K562 (cell line): ENCODE measurements around the gene XPO6. TPM values are rescaled to one million over a fixed set of nuclear protein-coding genes. Genes with fewer than 3 reads are reported as not detected.

Source experiments
- ATAC-seq: fragments of 200-7000 bp; cut with Tn5 transposase; 3 replicates; pipeline ENCODE4 v1.9.1; 2020; ENCODE audit warnings: moderate library complexity
- BruUV-seq: library from RNA; stranded (reverse); fragments of 400-500 nt; replicated peaks from 2 replicates; lab custom pipeline; 2021; lab: Mats Ljungman, UMichigan
- CTCF ChIA-PET: fragments of 300-600 bp; formaldehyde crosslinking; extraction: SDS; loops from one replicate; lab custom pipeline; 2021; ENCODE audit warnings: low intra/inter-chr PET ratio; lab: Yijun Ruan, JAX
- POLR2A ChIA-PET: fragments of 300-600, 350-650 bp; sonication (Branson Sonifier 250); formaldehyde crosslinking; extraction: SDS; loops from one replicate; lab custom pipeline; 2021; ENCODE audit warnings: antibody characterized with exemption, inconsistent platforms; lab: Yijun Ruan, JAX
- DNase-seq, 4 experiments: peaks; one replicate each; pipeline versions ENCODE4 v3.0.0 to v3.0.0-alpha.2; 2011 to 2018; ENCODE audit warnings: low spot score in 3 of 4, mixed read lengths in 3 of 4; ENCODE audit errors: extremely low read depth in 1 of 4
- FAIRE-seq: peaks from 2 replicates; lab custom pipeline; 2011; peaks lifted over from hg19 to GRCh38; lab: Jason Lieb, UNC
- H2AFZ ChIP-seq: 2 replicates; pipeline ENCODE4 v1.6.0; 2011; ENCODE audit warnings: low read depth, low read length, control low read depth, inconsistent platforms
- H3K27ac ChIP-seq: fragments of 200-600 bp; 3 replicates; pipeline ENCODE4 v1.8.0; 2011; ENCODE audit warnings: low read depth, mild to moderate bottlenecking, control low read depth, inconsistent platforms, low read length, moderate library complexity, mixed read lengths; ENCODE audit errors: extremely low read depth
- H3K27me3 ChIP-seq, 2 experiments: fragments of 300-600 bp in 1 of 2; 2 replicates in 1 of 2; 3 replicates in 1 of 2; pipeline versions ENCODE4 v1.6.0 to v1.8.0; 2011; ENCODE audit warnings: inconsistent platforms in 2 of 2, low read length in 2 of 2, mild to moderate bottlenecking in 1 of 2, mixed read lengths in 1 of 2, moderate library complexity in 1 of 2; ENCODE audit not compliant: control insufficient read depth in 2 of 2, insufficient read depth in 2 of 2
- H3K36me3 ChIP-seq: fragments of 300-600 bp; 3 replicates; pipeline ENCODE4 v1.8.0; 2011; ENCODE audit warnings: mild to moderate bottlenecking, low read length, inconsistent platforms; ENCODE audit not compliant: control insufficient read depth, insufficient read depth
- H3K4me1 ChIP-seq, 2 experiments: fragments of 200-600 bp in 1 of 2; replicated peaks in 1 of 2; 2 replicates in 1 of 2; 3 replicates in 1 of 2; pipeline versions ENCODE4 v1.5.1 to v1.8.0; 2011; ENCODE audit warnings: inconsistent platforms in 2 of 2, low read length in 2 of 2, mild to moderate bottlenecking in 1 of 2, mixed read lengths in 1 of 2, moderate library complexity in 1 of 2; ENCODE audit not compliant: control insufficient read depth in 2 of 2, insufficient read depth in 2 of 2
- H3K4me2 ChIP-seq: 2 replicates; pipeline ENCODE4 v1.6.1; 2011; ENCODE audit warnings: low read length, control low read depth, inconsistent platforms, mixed read lengths; ENCODE audit not compliant: insufficient read depth
- H3K4me3 ChIP-seq: fragments of 200-600 bp; sonication (generic), shearing (Covaris generic); 2 replicates; pipeline ENCODE4 v1.5.1; 2016; ENCODE audit warnings: control low read depth, inconsistent platforms
- H3K79me2 ChIP-seq: fragments of 200-600 bp; 3 replicates; pipeline ENCODE4 v1.8.0; 2011; ENCODE audit warnings: low read length, inconsistent platforms; ENCODE audit not compliant: control insufficient read depth, insufficient read depth
- H3K9ac ChIP-seq, 2 experiments: 2 replicates each; pipeline versions ENCODE4 v1.6.0 to v1.6.1; 2011; ENCODE audit warnings: low read depth in 2 of 2, low read length in 2 of 2, control low read depth in 1 of 2, inconsistent platforms in 1 of 2, mild to moderate bottlenecking in 1 of 2, mixed read lengths in 1 of 2; ENCODE audit not compliant: insufficient read depth in 1 of 2
- H3K9me1 ChIP-seq: one replicate; pipeline ENCODE4 v1.6.0; 2011; ENCODE audit warnings: inconsistent platforms, mild to moderate bottlenecking, low read length, moderate library complexity; ENCODE audit not compliant: control insufficient read depth, insufficient read depth
- H3K9me3 ChIP-seq: replicated peaks from 2 replicates; pipeline ENCODE4 v1.5.1; 2011; ENCODE audit warnings: low read depth, low read length, inconsistent platforms; ENCODE audit not compliant: control insufficient read depth, insufficient read depth
- H4K20me1 ChIP-seq: replicated peaks from 2 replicates; pipeline ENCODE4 v1.6.1; 2011; ENCODE audit warnings: low read length, inconsistent platforms, mixed read lengths; ENCODE audit not compliant: control insufficient read depth, insufficient read depth
- GMEB1 ChIP-seq: fragments of 250-450 bp; sonication (Bioruptor Pico); IDR thresholded peaks from 2 replicates; pipeline ENCODE4 v1.4.0; 2020; ENCODE audit warnings: mild to moderate bottlenecking
- POLR2G ChIP-seq: fragments of 200-400 bp; formaldehyde crosslinking; IDR thresholded peaks from 2 replicates; pipeline ENCODE4 v1.6.1; 2017; ENCODE audit warnings: low read depth, mild to moderate bottlenecking, antibody characterized with exemption, low read length, moderate library complexity
- WGBS: fragments of 100-300 bp; shearing (Covaris generic); methylation state at CpG from one replicate; pipeline ENCODE4 v1.1.6; 2016; ENCODE audit warnings: low coverage, mixed read lengths; ENCODE audit not compliant: insufficient coverage; ENCODE audit errors: missing lambda C conversion rate; 5-methylcytosine and 5-hydroxymethylcytosine counted together
- in situ Hi-C: fragments of 300-500 bp; cut with MboI; formaldehyde crosslinking; loops from 4 replicates; pipeline ENCODE4 v1.15.0; 2018; ENCODE audit warnings: inconsistent platforms, mixed read lengths
- intact Hi-C: fragments of 100-400 bp; cut with micrococcal nuclease; formaldehyde crosslinking; loops from 2 replicates; pipeline ENCODE4 v1.14.2; 2022
- polyA plus RNA-seq, 8 experiments: library from polyadenylated mRNA; depleted of rRNA in 4 of 8; stranded (reverse) in 5 of 8; unstranded in 3 of 8; fragments of >200 nt; fragmentation: Nextera tagmentation in 2 of 8; fragmentation: Illumina TruSeq in 1 of 8; extraction: Ambion mirVana in 2 of 8; extraction: Trizol in 1 of 8; gene quantifications; 2 replicates each; pipeline versions ENCODE4 v1.2.1 to v1.2.3, GENCODE V29; 2011 to 2014; ENCODE audit warnings: inconsistent platforms in 1 of 8, missing spikeins in 1 of 8
- total RNA-seq, 7 experiments: library from RNA; depleted of rRNA in 6 of 7; stranded (reverse); fragments of >200 nt in 6 of 7; fragmentation: Illumina TruSeq in 2 of 7; extraction: Trizol in 2 of 7; gene quantifications; 2 replicates each; pipeline versions ENCODE4 v1.2.1 to v1.2.3, GENCODE V29; 2011 to 2021; ENCODE audit warnings: low replicate concordance in 1 of 7

The XPO6 gene
- total and polyA plus RNA-seq, 9 of the 15 experiments (the other 6 are each of a cell fraction or from before 2014, with no cell fraction given): 11.2 to 196 (median 119) TPM

GRCh38 chr16:28087140-28087660 is 124.6 kb downstream of the XPO6 start:
- H3K4me2 ChIP-seq: no peak overlapping the region
- no peak overlapping the region for H3K27ac ChIP-seq
- no peak overlapping the region for H3K4me3 ChIP-seq
- TF ChIP-seq GMEB1 (CRISPR knock-in tag) (no peak), POLR2G (peak; percentile 33; the same call in 1 of the 2 replicates)
- no peak for DNase-seq
- no peak for ATAC-seq
- H3K36me3 ChIP-seq: no peaks in the 10 kb centered on the region
- FAIRE-seq: no peak
- H2AFZ ChIP-seq: no peak overlapping the region
- peaks cover 6 to 25% of the 10 kb centered on the region in 2 experiments; a peak in 4 of 5 replicates for H3K4me1 ChIP-seq
- CTCF ChIA-PET: no interaction called here
- no TSS peak for BruUV-seq
- in situ Hi-C loops: no loop called here
- WGBS: 73% methylated on average over 5 of the region's 8 CpGs
- POLR2A ChIA-PET: interaction anchor here (0.5 kb wide), 1 partner anchor 126 kb away, joined by 4 read pairs; no protein-coding TSS in a partner anchor
- H3K27me3 ChIP-seq: no peaks in the 10 kb centered on the region
- H3K9ac ChIP-seq: peak overlapping the region in 1 of 2 experiments; percentile 9; a peak in 1 of 4 replicates
- intact Hi-C loops: no loop called here
- H3K79me2 ChIP-seq: no peaks in the 10 kb centered on the region
- H4K20me1 ChIP-seq: peaks cover 8% of the 10 kb centered on the region; the same call in 1 of the 2 replicates
- H3K9me1 ChIP-seq: no peaks in the 10 kb centered on the region
- H3K9me3 ChIP-seq: no peaks in the 10 kb centered on the region
